H1 (cell line): ENCODE results near the gene PREX1. TPM values are rescaled to one million over a fixed set of nuclear protein-coding genes. Genes with fewer than 3 reads are reported as not detected.

Experiments
- CTCF ChIA-PET: fragments of 300-600 bp; sonication (Branson Sonifier 250); formaldehyde crosslinking; loops from one replicate; lab custom pipeline; 2021; ENCODE audit not compliant: partially characterized antibody; lab: Charles Lee
- POLR2A ChIA-PET: fragments of 300-600 bp; sonication (Branson Sonifier 250); formaldehyde crosslinking; loops from one replicate; lab custom pipeline; 2021; ENCODE audit warnings: inconsistent platforms; ENCODE audit not compliant: partially characterized antibody; lab: Charles Lee
- DNase-seq, 2 experiments: peaks; one replicate each; pipeline versions ENCODE4 v3.0.0 to v3.0.0-alpha.2; 2010 to 2022; ENCODE audit warnings: low spot score in 2 of 2, low read depth in 1 of 2, mixed read lengths in 1 of 2
- FAIRE-seq: peaks from 2 replicates; lab custom pipeline; 2011; peaks lifted over from hg19 to GRCh38; lab: Jason Lieb, UNC
- H2AFZ ChIP-seq: 2 replicates; pipeline ENCODE4 v1.8.1; 2012; ENCODE audit warnings: low read length, inconsistent platforms
- H2AK5ac ChIP-seq: 2 replicates; pipeline ENCODE4 v1.6.1; 2013; ENCODE audit warnings: low read depth, low read length
- H2BK120ac ChIP-seq: replicated peaks from 2 replicates; pipeline ENCODE3; 2013; ENCODE audit warnings: low read depth, low read length, inconsistent platforms
- H2BK12ac ChIP-seq: 2 replicates; pipeline ENCODE4 v1.6.1; 2013; ENCODE audit warnings: low read depth, low read length
- H2BK15ac ChIP-seq: 2 replicates; pipeline ENCODE4 v1.6.1; 2013; ENCODE audit warnings: low read length
- H2BK20ac ChIP-seq: 2 replicates; pipeline ENCODE4 v1.6.1; 2013; ENCODE audit warnings: low read length
- H2BK5ac ChIP-seq: 2 replicates; pipeline ENCODE4 v1.6.1; 2013; ENCODE audit warnings: low read depth, low read length
- H3K14ac ChIP-seq: 2 replicates; pipeline ENCODE4 v1.6.1; 2013; ENCODE audit warnings: inconsistent platforms; ENCODE audit not compliant: insufficient read length
- H3K18ac ChIP-seq: 2 replicates; pipeline ENCODE4 v1.6.1; 2013; ENCODE audit warnings: low read length; ENCODE audit errors: extremely low read depth
- H3K23ac ChIP-seq: 2 replicates; pipeline ENCODE4 v1.6.1; 2013; ENCODE audit warnings: inconsistent platforms; ENCODE audit not compliant: insufficient read length
- H3K23me2 ChIP-seq: 2 replicates; pipeline ENCODE4 v1.6.1; 2013; ENCODE audit warnings: low read depth, low read length
- H3K27ac ChIP-seq: 2 replicates; pipeline ENCODE4 v1.6.1; 2011; ENCODE audit warnings: low read depth, low read length, inconsistent platforms
- H3K27me3 ChIP-seq, 4 experiments: replicated peaks in 1 of 4; 1 replicate in 1 of 4; 2 replicates in 3 of 4; pipeline versions ENCODE4 v1.6.1 to v1.8.1; 2011 to 2013; ENCODE audit warnings: low read length in 3 of 4, mild to moderate bottlenecking in 3 of 4, inconsistent platforms in 2 of 4, mixed read lengths in 2 of 4, moderate library complexity in 1 of 4; ENCODE audit not compliant: control insufficient read depth in 3 of 4, insufficient read depth in 3 of 4; ENCODE audit errors: extremely low read depth in 1 of 4
- H3K36me3 ChIP-seq, 4 experiments: 2 replicates each; pipeline versions ENCODE4 v1.6.1 to v1.8.1; 2011 to 2013; ENCODE audit warnings: mild to moderate bottlenecking in 4 of 4, low read length in 3 of 4, moderate library complexity in 2 of 4, control low read depth in 1 of 4, inconsistent platforms in 1 of 4; ENCODE audit not compliant: insufficient read depth in 4 of 4, control insufficient read depth in 2 of 4
- H3K4ac ChIP-seq: replicated peaks from 2 replicates; pipeline ENCODE3; 2013; ENCODE audit warnings: low read length, low read depth, mixed read lengths, inconsistent platforms; ENCODE audit not compliant: insufficient read length
- H3K4me1 ChIP-seq, 4 experiments: replicated peaks in 1 of 4; 1 replicate in 1 of 4; 2 replicates in 3 of 4; pipeline versions ENCODE4 v1.6.1 to v1.8.1; 2011 to 2013; ENCODE audit warnings: low read length in 3 of 4, inconsistent platforms in 2 of 4, mixed read lengths in 1 of 4; ENCODE audit not compliant: insufficient read depth in 4 of 4, control insufficient read depth in 3 of 4
- H3K4me2 ChIP-seq, 2 experiments: 2 replicates each; pipeline versions ENCODE4 v1.6.1 to v1.8.1; 2011 to 2013; ENCODE audit warnings: low read depth in 2 of 2, low read length in 2 of 2, control low read depth in 1 of 2, inconsistent platforms in 1 of 2, mild to moderate bottlenecking in 1 of 2; ENCODE audit not compliant: insufficient read depth in 1 of 2
- H3K4me3 ChIP-seq, 4 experiments: fragments of 200-600, 300-600 bp in 1 of 4; sonication (generic), shearing (Covaris generic), sonication (Bioruptor Twin) in 1 of 4; 2 replicates each; pipeline versions ENCODE4 v1.5.1 to v1.8.1; 2011 to 2016; ENCODE audit warnings: low read length in 4 of 4, low read depth in 3 of 4, control low read depth in 2 of 4, inconsistent platforms in 2 of 4, mild to moderate bottlenecking in 2 of 4, mixed read lengths in 1 of 4, moderate library complexity in 1 of 4; ENCODE audit not compliant: insufficient read depth in 2 of 4; ENCODE audit errors: extremely low read depth in 1 of 4
- H3K56ac ChIP-seq: replicated peaks from 2 replicates; pipeline ENCODE3; 2013; ENCODE audit warnings: low read depth, mild to moderate bottlenecking, mixed read lengths, low read length, inconsistent platforms; ENCODE audit not compliant: insufficient read length
- H3K79me1 ChIP-seq: 2 replicates; pipeline ENCODE4 v1.6.1; 2013; ENCODE audit warnings: low read depth, low read length, control low read depth
- H3K79me2 ChIP-seq, 2 experiments: 2 replicates each; pipeline versions ENCODE4 v1.6.1 to v1.8.1; 2012 to 2013; ENCODE audit warnings: low read length in 2 of 2, mild to moderate bottlenecking in 2 of 2, inconsistent platforms in 1 of 2; ENCODE audit not compliant: insufficient read depth in 2 of 2, control insufficient read depth in 1 of 2
- H3K9ac ChIP-seq, 4 experiments: replicated peaks in 1 of 4; 1 replicate in 1 of 4; 2 replicates in 3 of 4; pipeline versions ENCODE4 v1.6.1 to v1.8.1; 2011 to 2013; ENCODE audit warnings: low read depth in 3 of 4, low read length in 3 of 4, control low read depth in 2 of 4, mild to moderate bottlenecking in 2 of 4, moderate library complexity in 2 of 4, inconsistent platforms in 1 of 4; ENCODE audit errors: extremely low read depth in 1 of 4
- H3K9me3 ChIP-seq, 2 experiments: 2 replicates each; pipeline versions ENCODE4 v1.6.1 to v1.8.1; 2012 to 2013; ENCODE audit warnings: mild to moderate bottlenecking in 2 of 2, moderate library complexity in 2 of 2, control low read depth in 1 of 2, inconsistent platforms in 1 of 2, low read depth in 1 of 2, low read length in 1 of 2, mixed read lengths in 1 of 2; ENCODE audit not compliant: insufficient read depth in 2 of 2
- H4K20me1 ChIP-seq, 2 experiments: replicated peaks in 1 of 2; 2 replicates each; pipeline versions ENCODE3 to v1.8.1; 2011 to 2013; ENCODE audit warnings: inconsistent platforms in 2 of 2, low read length in 2 of 2, mild to moderate bottlenecking in 1 of 2; ENCODE audit not compliant: insufficient read depth in 2 of 2, control insufficient read depth in 1 of 2
- H4K5ac ChIP-seq: 2 replicates; pipeline ENCODE4 v1.6.1; 2013; ENCODE audit warnings: low read length, low read depth, mixed read lengths, inconsistent platforms; ENCODE audit not compliant: insufficient read length
- H4K8ac ChIP-seq: 2 replicates; pipeline ENCODE4 v1.8.0; 2013; ENCODE audit warnings: mild to moderate bottlenecking, moderate library complexity, low read length, inconsistent platforms; ENCODE audit not compliant: insufficient read depth; ENCODE audit errors: extremely low read depth
- H4K91ac ChIP-seq: replicated peaks from 2 replicates; pipeline ENCODE3; 2013; ENCODE audit warnings: low read length, mixed read lengths, inconsistent platforms; ENCODE audit not compliant: insufficient read length
- ATF3 ChIP-seq: IDR thresholded peaks from 2 replicates; pipeline ENCODE4 v1.6.1; 2011; ENCODE audit warnings: low read depth, mild to moderate bottlenecking, low read length; ENCODE audit not compliant: insufficient read depth
- BCL11A ChIP-seq, 2 experiments: IDR thresholded peaks; one replicate each; pipeline ENCODE4 v1.6.1; 2011; ENCODE audit warnings: low read depth in 2 of 2, low read length in 2 of 2, mild to moderate bottlenecking in 2 of 2
- CHD1 ChIP-seq: IDR thresholded peaks from 2 replicates; pipeline ENCODE4 v1.6.1; 2012; ENCODE audit warnings: low read depth, low read length, improper control_type of control experiment
- CREB1 ChIP-seq: IDR thresholded peaks from 2 replicates; pipeline ENCODE4 v1.6.1; 2012; ENCODE audit warnings: inconsistent platforms
- GABPA ChIP-seq: IDR thresholded peaks from 2 replicates; pipeline ENCODE4 v1.6.1; 2011; ENCODE audit warnings: mild to moderate bottlenecking, low read length, moderate library complexity, borderline replicate concordance; ENCODE audit not compliant: insufficient read depth
- HDAC6 ChIP-seq: IDR thresholded peaks from one replicate; pipeline ENCODE4 v1.7.1; 2012; ENCODE audit warnings: low read depth, mild to moderate bottlenecking, inconsistent platforms, low read length, moderate library complexity
- JUND ChIP-seq: IDR thresholded peaks from 2 replicates; pipeline ENCODE4 v1.6.1; 2011; ENCODE audit warnings: mild to moderate bottlenecking, improper control_type of control experiment, low read length
- KDM5A ChIP-seq: fragments of 200-600 bp; IDR thresholded peaks from 2 replicates; pipeline ENCODE4 v1.7.1; 2012; ENCODE audit warnings: mild to moderate bottlenecking, low read length, inconsistent platforms, mixed read lengths
- RFX5 ChIP-seq: IDR thresholded peaks from 2 replicates; pipeline ENCODE4 v1.6.1; 2011; ENCODE audit warnings: low read depth, low read length, improper control_type of control experiment, borderline replicate concordance
- RXRA ChIP-seq: IDR thresholded peaks from 2 replicates; pipeline ENCODE4 v1.6.1; 2011; ENCODE audit warnings: low read depth, mild to moderate bottlenecking, low read length, moderate library complexity; ENCODE audit not compliant: insufficient read depth
- SP4 ChIP-seq: IDR thresholded peaks from 2 replicates; pipeline ENCODE4 v1.6.1; 2012; ENCODE audit warnings: low read length, inconsistent platforms
- SUZ12 ChIP-seq: fragments of 200-600 bp; sonication (generic); IDR thresholded peaks from 2 replicates; pipeline ENCODE4 v1.6.1; 2012; ENCODE audit warnings: mild to moderate bottlenecking, inconsistent platforms, low read length, moderate library complexity, mixed read lengths
- TAF7 ChIP-seq: optimal IDR thresholded peaks from 2 replicates; pipeline ENCODE3; 2011; ENCODE audit warnings: low read depth, mild to moderate bottlenecking, inconsistent platforms, low read length, moderate library complexity, borderline replicate concordance
- TEAD4 ChIP-seq: IDR thresholded peaks from 2 replicates; pipeline ENCODE4 v1.6.1; 2012; ENCODE audit warnings: low read depth, low read length, inconsistent platforms, mixed read lengths
- YY1 ChIP-seq: IDR thresholded peaks from 2 replicates; pipeline ENCODE4 v1.6.1; 2011; ENCODE audit warnings: low read depth, mild to moderate bottlenecking, low read length
- WGBS, 2 experiments: shearing (Covaris generic) in 1 of 2; methylation state at CpG; one replicate each; pipeline versions ENCODE4 v1.1.6 to v1.1.7; 2013 to 2015; ENCODE audit warnings: low lambda C conversion rate in 2 of 2, mixed read lengths in 2 of 2, inconsistent platforms in 1 of 2, low coverage in 1 of 2, missing lambda C conversion rate in 1 of 2; ENCODE audit not compliant: insufficient replicate concordance in 2 of 2, insufficient coverage in 1 of 2, insufficient read length in 1 of 2; ENCODE audit errors: extremely low coverage in 1 of 2, missing lambda C conversion rate in 1 of 2; 5-methylcytosine and 5-hydroxymethylcytosine counted together
- polyA plus RNA-seq, 7 experiments: library from polyadenylated mRNA; depleted of rRNA in 3 of 7; stranded (reverse) in 5 of 7; unstranded in 2 of 7; fragments of >200 nt in 5 of 7; fragments of 200-250 nt in 2 of 7; gene quantifications; 1 replicate in 5 of 7; 2 replicates in 1 of 7; 4 replicates in 1 of 7; pipeline versions ENCODE4 v1.2.1 to v1.2.3, GENCODE V29; 2011 to 2013; ENCODE audit warnings: missing spikeins in 2 of 7, mixed read lengths in 2 of 7
- total RNA-seq: library from RNA; stranded (reverse); fragmentation: NEBNext Ultra II Directional; extraction: Animal tissue kit (Norgen Biotek cat#: 25700); gene quantifications from 2 replicates; pipeline ENCODE4 v1.2.1, GENCODE V29; 2021

The PREX1 gene
- total and polyA plus RNA-seq, 2 of the 8 experiments (the other 6 are each of a cell fraction or from before 2014, with no cell fraction given) = 10.7 to 12.8 TPM

DNA sequence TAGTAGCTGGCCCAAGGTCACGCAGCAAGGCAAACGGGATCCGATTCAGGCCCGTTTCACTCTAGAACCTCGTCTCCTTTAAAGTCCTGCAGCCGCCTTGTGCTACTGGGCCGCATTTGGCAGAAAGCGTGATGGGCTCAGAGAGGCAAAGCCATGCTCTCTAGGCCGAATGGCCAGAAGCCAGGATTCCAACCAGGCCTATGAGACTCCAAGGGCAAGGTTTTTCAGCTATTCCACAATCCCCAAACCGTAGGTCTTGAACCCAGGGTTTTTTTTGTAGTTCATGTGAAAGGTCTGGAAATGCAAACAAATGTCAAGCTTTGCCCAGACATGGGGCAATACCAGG is 174.1 kb downstream of the PREX1 start:
- Histone ChIP-seq H2BK120ac (no peak overlapping the region), H4K20me1 (peaks cover 0 to 2% of the 10 kb centered on the region in 2 experiments), H3K79me2 (no peaks in the 10 kb centered on the region), H3K4me3 (no peak overlapping the region), H3K9ac (no peak overlapping the region), H3K27me3 (no peaks in the 10 kb centered on the region), H2BK12ac (no peak overlapping the region), H3K27ac (no peak overlapping the region), H2BK20ac (no peak overlapping the region), H3K36me3 (peaks cover 0 to 3% (median 1%) of the 10 kb centered on the region in 4 experiments; a peak in 4 of 8 replicates), H3K79me1 (no peaks in the 10 kb centered on the region), H3K23ac (no peak overlapping the region), H3K4me1 (no peaks in the 10 kb centered on the region; a peak in 1 of 7 replicates), H2BK5ac (no peak overlapping the region), H2BK15ac (no peak overlapping the region), H2AFZ (no peak overlapping the region), H3K56ac (no peak overlapping the region), H3K23me2 (no peaks in the 10 kb centered on the region; the same call in 1 of the 2 replicates), H4K5ac (no peak overlapping the region), H3K9me3 (no peaks in the 10 kb centered on the region), H4K8ac (no peak overlapping the region), H3K4ac (no peak overlapping the region), H2AK5ac (no peak overlapping the region), H3K4me2 (no peak overlapping the region), H4K91ac (no peak overlapping the region), H3K18ac (no peak overlapping the region), H3K14ac (no peak overlapping the region)
- ChIA-PET CTCF (interaction anchor here (7.5 kb wide), 1 partner anchor 255 kb away, joined by 163 read pairs; no protein-coding TSS in a partner anchor), POLR2A (interaction anchor here (0.9 kb wide), 1 partner anchor 33 kb away, joined by 3 read pairs; no protein-coding TSS in a partner anchor)
- FAIRE-seq (no peak), DNase-seq (no peak)
- 89% methylated on average over 10 of the region's 10 CpGs; no CpG with 5 or more reads in 1 of the 2 experiments for WGBS, 2 experiments
- TF ChIP-seq CREB1 = no peak
- TF ChIP-seq SUZ12 = no peak
- TF ChIP-seq TEAD4 = no peak
- no peak for TF ChIP-seq BCL11A (IDR thresholded peaks at IDR 0.05; ENCODE audit: low read depth in 2 of 2, low read length in 2 of 2)
- no peak for TF ChIP-seq YY1
- TF ChIP-seq SP4 = no peak
- no peak for TF ChIP-seq CHD1
- no peak for TF ChIP-seq TAF7
- no peak for TF ChIP-seq ATF3
- TF ChIP-seq RFX5 = no peak
- TF ChIP-seq JUND = no peak
- TF ChIP-seq HDAC6 = no peak
- no peak for TF ChIP-seq KDM5A
- no peak for TF ChIP-seq RXRA
- TF ChIP-seq GABPA = no peak
